Prostate gland (tissue), 2 donors: ENCODE measurements around the gene SRP68.

Experiments used
- CTCF ChIP-seq, 4 experiments: fragments of 200-600 bp in 2 of 4; fragments of 450-650 bp in 2 of 4; sonication (generic) in 2 of 4; IDR thresholded peaks; 1 replicate in 3 of 4; 2 replicates in 1 of 4; pipeline ENCODE4 v1.5.1; 2016 to 2019; ENCODE audit warnings: antibody characterized with exemption in 4 of 4, mild to moderate bottlenecking in 2 of 4, moderate library complexity in 2 of 4
- POLR2A ChIP-seq: fragments of 450-650 bp; IDR thresholded peaks from one replicate; pipeline ENCODE4 v1.6.1; 2016; ENCODE audit warnings: antibody characterized with exemption, mild to moderate bottlenecking
- POLR2AphosphoS5 ChIP-seq: sonication (generic); formaldehyde crosslinking; IDR thresholded peaks from one replicate; pipeline ENCODE4 v1.6.1; 2017; ENCODE audit warnings: antibody characterized with exemption

- no peak for TF ChIP-seq CTCF (IDR thresholded peaks at IDR 0.05)
- TF ChIP-seq POLR2A, result no peak
- TF ChIP-seq POLR2AphosphoS5, result no peak
Measured at GRCh38 chr17:76023900-76024237, 48.4 kb downstream of the SRP68 start.
